HG02970 (cell line): ENCODE data around the gene SRGAP1.
"Not testable (repeated sequence)": the region's sequence is repeated elsewhere in the genome, so short reads cannot be mapped to it uniquely, and the experiment has no call there.

Source experiments
- ATAC-seq: cut with Tn5 transposase; IDR thresholded peaks from one replicate; pipeline ENCODE4 v1.9.1; 2021; ENCODE audit warnings: mild to moderate bottlenecking, moderate library complexity, moderate number of reproducible peaks; ENCODE audit not compliant: unreplicated experiment, low FRiP score

SRGAP1 gene

DNA sequence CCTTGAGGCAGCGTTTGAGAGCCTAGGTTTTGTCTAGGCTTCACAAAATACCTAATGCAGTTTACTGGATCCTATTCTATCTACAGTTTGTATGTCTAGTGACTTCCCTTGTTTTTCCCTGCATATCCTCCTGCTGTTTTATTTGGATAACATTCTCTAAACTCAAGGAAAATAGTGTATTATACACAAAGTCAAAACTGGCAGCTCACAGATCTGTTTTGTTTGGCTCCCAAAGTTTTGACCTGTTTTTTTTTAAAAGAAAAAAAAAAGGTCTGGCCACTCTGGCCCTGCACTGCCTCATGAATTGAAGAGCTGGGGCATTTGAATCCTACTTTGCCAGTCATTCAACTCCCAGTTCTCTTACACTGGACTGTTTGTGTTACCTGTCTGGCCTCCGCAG is 222.3 kb downstream of the SRGAP1 start:
- no peak for ATAC-seq

- no peak for ATAC-seq
Measured at GRCh38 chr12:64070454-64070853, 226.0 kb downstream of the SRGAP1 start.

- no peak for ATAC-seq
Measured at GRCh38 chr12:64072916-64073575, 228.5 kb downstream of the SRGAP1 start.

- not testable (repeated sequence) for ATAC-seq
Measured at GRCh38 chr12:64076565-64076964, 232.1 kb downstream of the SRGAP1 start.

DNA sequence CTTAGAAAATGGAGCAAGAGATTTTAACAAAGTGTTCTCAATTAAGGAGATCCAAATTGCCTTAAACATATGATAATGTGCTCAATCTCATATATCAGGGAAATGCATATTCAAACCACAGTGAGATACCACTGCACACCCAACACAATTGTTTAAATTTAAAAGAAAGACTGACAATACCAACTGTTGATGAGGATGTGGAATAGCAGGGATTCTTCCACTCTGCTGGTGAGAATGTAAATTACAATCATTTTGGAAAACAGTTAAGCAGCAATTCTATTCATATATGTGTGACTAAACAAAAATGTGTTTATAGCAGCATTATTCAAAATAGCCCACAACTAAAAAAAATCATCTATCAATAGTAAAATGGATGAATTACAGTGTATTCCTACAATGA is 233.4 kb downstream of the SRGAP1 start:
- no peak for ATAC-seq

DNA sequence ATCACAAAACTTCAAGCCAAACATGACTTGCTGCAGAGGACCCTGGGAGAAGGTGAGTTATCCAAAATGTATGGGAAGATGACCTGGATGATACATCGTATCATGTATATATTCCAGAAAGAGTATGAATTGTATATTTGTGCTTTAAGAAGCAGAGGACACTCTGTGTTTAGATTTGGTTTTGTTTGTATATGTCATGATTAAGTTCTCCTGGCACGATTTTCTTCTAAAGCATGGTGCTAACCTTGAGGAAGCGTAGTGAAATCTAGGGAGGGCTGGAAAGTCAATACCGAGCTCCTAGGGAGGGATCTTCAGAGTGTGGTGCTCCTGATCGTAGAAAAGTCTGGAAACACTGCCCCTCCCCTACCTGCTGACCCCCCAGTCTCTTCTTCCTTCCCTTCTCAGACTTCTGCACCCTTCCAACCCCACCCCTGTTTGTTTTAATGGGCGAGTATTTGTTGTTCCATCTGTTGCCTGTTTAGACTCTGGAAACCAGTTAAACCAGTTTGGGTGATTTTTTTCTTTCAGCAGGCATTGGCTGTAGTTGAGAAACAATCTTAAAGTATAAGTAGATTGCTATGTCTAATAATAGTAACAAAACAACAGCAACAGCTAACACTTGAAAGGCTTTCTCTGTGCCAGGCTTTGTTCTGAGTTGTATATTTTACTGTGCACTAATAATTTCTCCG is 236.0 kb downstream of the SRGAP1 start:
- ATAC-seq = no peak

DNA sequence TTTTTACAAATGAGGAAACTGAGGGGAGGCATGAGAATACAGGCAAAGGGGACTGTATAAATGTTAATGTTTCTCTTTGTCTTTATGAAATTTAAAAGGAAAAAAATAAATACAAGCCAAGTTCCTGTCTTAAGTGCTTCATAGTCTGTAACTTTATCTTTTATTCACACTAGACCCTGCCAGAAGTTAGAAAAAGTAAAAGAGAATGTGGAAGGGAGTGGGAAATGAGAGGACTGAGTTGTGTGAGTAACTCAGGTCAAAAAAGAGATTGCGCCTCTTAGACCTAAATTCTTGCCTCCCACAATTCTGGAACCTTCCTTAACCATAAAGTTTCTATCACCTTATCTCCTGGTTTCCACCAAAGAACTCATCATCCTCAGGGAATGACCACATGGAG is 236.5 kb downstream of the SRGAP1 start:
- ATAC-seq = no peak

GRCh38 chr12:64082116-64082515 is 237.6 kb downstream of the SRGAP1 start:
- ATAC-seq = no peak

DNA sequence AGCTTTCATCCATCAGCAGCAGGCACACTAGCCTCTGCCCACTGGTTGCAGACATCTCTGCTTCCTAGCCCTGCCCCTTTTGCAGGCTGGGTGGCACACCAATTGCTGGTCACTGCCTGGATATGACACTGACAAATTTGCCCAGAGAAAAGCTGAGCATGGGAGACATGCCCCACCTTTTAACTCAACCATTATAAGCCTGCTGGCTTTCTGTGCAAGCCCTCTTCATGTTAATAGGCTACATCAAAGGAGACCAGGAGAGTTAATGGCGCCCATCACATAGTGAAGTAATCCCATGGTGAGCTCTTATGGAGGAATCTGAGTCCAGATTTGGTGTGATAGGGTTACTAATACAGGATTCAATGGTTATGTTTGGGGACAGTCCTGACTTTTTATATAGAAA is 238.4 kb downstream of the SRGAP1 start:
- no peak for ATAC-seq

DNA sequence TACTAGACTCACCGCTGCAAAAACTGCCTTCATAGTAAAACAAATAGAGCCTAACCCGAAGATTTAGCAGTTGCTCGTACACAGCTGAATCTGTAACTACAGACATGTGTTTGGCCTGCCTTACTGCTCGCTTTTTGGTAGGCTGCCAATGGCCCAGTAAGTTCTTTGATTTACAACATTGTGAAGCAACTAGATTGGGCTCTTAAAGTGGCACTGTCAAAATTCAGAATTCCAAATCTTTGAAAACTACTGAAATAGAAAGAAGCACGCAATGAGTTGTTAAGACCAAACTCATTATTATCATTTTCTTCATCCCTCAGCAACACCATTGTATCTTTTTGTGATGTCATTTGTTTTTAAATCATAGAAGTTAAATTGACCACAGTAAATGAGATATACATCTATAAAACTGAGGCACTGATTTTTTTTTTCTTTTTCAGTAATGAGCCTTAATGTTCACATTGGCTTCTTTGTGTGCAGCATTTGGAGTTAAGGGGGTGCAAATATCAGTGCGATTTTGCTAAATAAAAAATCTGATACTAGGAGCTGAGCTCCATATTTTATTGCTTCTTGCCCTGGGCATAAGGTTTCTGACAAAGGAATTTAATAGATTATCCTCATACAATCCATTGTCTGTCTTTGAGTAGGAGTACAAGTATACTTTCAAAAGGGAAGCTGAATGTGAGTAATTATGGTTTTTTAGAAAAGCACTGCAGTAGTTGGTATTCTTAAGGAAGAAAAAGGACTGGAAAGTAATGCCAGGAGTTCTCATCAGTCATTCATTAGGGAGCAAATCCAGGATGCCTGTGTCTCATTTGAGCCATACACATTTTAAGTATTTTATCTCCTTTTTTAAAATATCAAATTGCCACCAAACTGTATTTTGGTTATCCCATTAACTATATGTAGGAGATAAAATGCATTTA is 239.0 kb downstream of the SRGAP1 start:
- no peak for ATAC-seq

GRCh38 chr12:64085154-64085553 is 240.7 kb downstream of the SRGAP1 start:
- no peak for ATAC-seq

GRCh38 chr12:64085996-64086395 is 241.5 kb downstream of the SRGAP1 start:
- no peak for ATAC-seq

- no peak for ATAC-seq
Measured at GRCh38 chr12:64086946-64087345, 242.4 kb downstream of the SRGAP1 start.

GRCh38 chr12:64087761-64088160 is 243.3 kb downstream of the SRGAP1 start:
- ATAC-seq = no peak

DNA sequence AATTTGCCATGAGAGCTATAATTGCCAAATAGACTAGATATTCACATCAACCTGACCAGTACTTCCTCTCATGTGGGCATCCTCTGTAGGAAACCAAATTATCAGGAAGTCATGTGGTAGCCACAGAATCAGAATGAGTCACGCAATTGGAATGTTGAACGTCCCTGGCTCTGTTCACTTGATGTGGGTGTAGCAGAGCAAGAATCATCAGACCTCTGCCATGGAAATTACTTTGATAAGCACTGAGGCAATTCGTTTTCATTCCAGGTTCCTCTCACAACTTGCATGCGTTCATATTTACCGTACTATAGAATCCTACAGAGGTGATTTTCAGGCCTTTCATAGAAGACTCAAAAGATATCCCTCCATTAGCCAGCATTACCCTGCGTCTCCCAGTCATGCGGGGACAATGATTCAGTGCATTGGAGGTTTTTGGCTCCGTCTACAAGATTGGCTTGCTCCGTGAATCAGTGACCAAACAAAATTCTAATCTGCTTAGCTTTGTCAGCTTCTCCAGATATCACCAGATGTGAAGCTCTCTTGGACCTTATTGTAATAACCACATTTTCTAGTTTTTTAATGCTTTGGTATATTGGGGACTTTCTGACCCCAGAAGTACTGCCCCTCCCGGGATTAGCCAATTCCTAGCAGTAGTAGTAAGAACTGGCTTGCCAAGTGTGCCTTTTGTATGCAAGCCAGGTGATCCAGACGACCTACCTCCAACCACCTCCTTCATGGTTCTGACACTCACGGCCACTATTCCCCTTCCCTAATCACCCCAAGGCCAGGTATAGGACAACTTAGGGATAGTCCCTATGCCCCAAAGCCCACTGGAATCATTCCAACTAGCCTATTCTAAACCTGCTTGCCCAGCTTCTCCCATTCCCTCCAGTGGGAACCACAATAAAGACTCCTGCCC is 244.2 kb downstream of the SRGAP1 start:
- ATAC-seq = no peak

- ATAC-seq = no peak
Measured at GRCh38 chr12:64090047-64090446, 245.5 kb downstream of the SRGAP1 start.

DNA sequence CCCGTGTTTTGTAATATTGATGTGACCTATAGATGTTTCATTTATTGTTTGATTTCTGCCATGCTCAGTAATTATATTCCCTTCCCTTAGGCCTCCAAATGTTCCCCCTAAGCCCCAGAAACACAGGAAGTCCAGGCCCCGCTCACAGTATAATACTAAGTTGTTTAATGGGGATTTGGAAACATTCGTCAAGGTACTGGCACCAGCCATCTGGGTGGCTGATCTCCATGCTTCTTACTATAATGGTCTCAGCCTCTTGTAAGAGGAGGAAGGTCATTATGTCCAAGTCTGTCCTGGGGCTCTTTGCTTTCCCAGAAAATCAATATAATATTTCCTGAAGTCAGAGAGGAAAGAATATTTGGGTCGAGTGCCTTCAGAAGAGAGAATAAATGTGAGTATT is 246.7 kb downstream of the SRGAP1 start:
- no peak for ATAC-seq

- no peak for ATAC-seq
Measured at GRCh38 chr12:64092507-64093196, 248.2 kb downstream of the SRGAP1 start.

DNA sequence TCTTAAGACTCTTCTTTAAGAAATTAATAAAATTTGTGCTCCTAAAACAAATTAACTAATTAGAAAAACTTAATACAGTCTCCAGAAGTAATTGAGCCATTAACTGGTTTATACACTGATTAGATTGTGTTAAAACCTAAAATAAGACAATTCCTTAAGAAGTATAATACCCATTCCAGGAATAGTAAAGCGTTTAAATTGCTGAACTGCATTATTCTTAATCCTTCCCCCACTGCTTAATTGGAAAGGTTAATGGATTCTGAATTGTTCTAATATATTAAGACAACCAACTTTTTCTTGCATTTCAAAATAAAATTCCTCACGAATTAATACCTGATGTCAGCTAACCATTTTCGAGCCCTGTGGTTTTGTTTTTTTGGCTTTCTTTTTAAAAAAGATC is 249.2 kb downstream of the SRGAP1 start:
- ATAC-seq = no peak
